Spleen (tissue), 11 donors: Measurements from ENCODE around the gene GAREM1. TPM values are rescaled to one million over a fixed set of nuclear protein-coding genes. Genes with fewer than 3 reads are reported as not detected.

Experiments
- DNase-seq: peaks from one replicate; pipeline ENCODE4 v3.0.0-alpha.2; 2020
- H3K27ac ChIP-seq, 8 donors: fragments of 200-600 bp; sonication (generic) in 7 of 8; 1 replicate in 4 of 8; 2 replicates in 4 of 8; pipeline versions ENCODE4 v1.5.0 to v1.8.0; 2016 to 2021; ENCODE audit warnings: inconsistent platforms in 4 of 8, mild to moderate bottlenecking in 4 of 8, moderate library complexity in 1 of 8
- H3K27me3 ChIP-seq, 7 donors: fragments of 200-600 bp; sonication (generic) in 6 of 7; replicated peaks in 1 of 7; 1 replicate in 4 of 7; 2 replicates in 3 of 7; pipeline versions ENCODE4 v1.5.0 to v1.8.0; 2016 to 2021; ENCODE audit warnings: inconsistent platforms in 3 of 7, mild to moderate bottlenecking in 1 of 7
- H3K36me3 ChIP-seq, 6 donors: fragments of 200-600 bp; sonication (generic) in 5 of 6; 1 replicate in 4 of 6; 2 replicates in 2 of 6; pipeline versions ENCODE4 v1.5.0 to v1.8.0; 2016 to 2021; ENCODE audit warnings: inconsistent platforms in 2 of 6
- H3K4me1 ChIP-seq, 6 donors: fragments of 200-600 bp; sonication (generic) in 5 of 6; 1 replicate in 3 of 6; 2 replicates in 3 of 6; pipeline versions ENCODE4 v1.5.0 to v1.8.0; 2016 to 2021; ENCODE audit warnings: inconsistent platforms in 3 of 6
- H3K4me3 ChIP-seq, 8 donors: fragments of 200-600 bp; sonication (generic) in 7 of 8; 1 replicate in 4 of 8; 2 replicates in 4 of 8; pipeline versions ENCODE4 v1.5.0 to v1.8.0; 2016 to 2021; ENCODE audit warnings: inconsistent platforms in 4 of 8, mild to moderate bottlenecking in 4 of 8, moderate library complexity in 2 of 8
- H3K9me3 ChIP-seq, 8 donors: fragments of 200-600 bp; sonication (generic) in 7 of 8; 1 replicate in 4 of 8; 2 replicates in 4 of 8; pipeline versions ENCODE4 v1.5.0 to v1.8.0; 2016 to 2021; ENCODE audit warnings: inconsistent platforms in 4 of 8
- POLR2A ChIP-seq, 3 donors: fragments of 450-650 bp; IDR thresholded peaks; one replicate each; pipeline ENCODE4 v1.5.1; 2017; ENCODE audit warnings: antibody characterized with exemption in 3 of 3, mild to moderate bottlenecking in 1 of 3
- POLR2AphosphoS5 ChIP-seq, 3 donors: sonication (generic); formaldehyde crosslinking; IDR thresholded peaks; one replicate each; pipeline ENCODE4 v1.5.1; 2017; ENCODE audit warnings: antibody characterized with exemption in 3 of 3
- WGBS, 5 donors: extraction: QIAGEN DNeasy Blood & Tissue Kit in 3 of 5; methylation state at CpG; one replicate each; pipeline versions ENCODE4 v1.1.5 to v1.1.7; 2013 to 2018; 5-methylcytosine and 5-hydroxymethylcytosine counted together
- intact Hi-C: fragments of 100-400 bp; cut with DNase I; formaldehyde crosslinking; loops from one replicate; pipeline ENCODE4 v1.15.0; 2023; ENCODE audit warnings: low total_unique reads
- polyA plus RNA-seq, 3 donors: library from polyadenylated mRNA; stranded (reverse); fragments of 200-250 nt; gene quantifications; one replicate each; pipeline ENCODE4 v1.2.1, GENCODE V29; 2013
- total RNA-seq, 7 donors: library from RNA; depleted of rRNA in 3 of 7; stranded (reverse); fragments of >200 nt in 3 of 7; fragmentation: NEBNext Ultra II Directional in 4 of 7; extraction: Animal tissue kit (Norgen Biotek cat#: 25700) in 4 of 7; gene quantifications; one replicate each; pipeline versions ENCODE4 v1.1.0 to v1.2.1, GENCODE V29; 2016 to 2021
- TF ChIP-seq, protein P1 (sequence below), 11 experiments: fragments of 200-600 bp in 7 of 11; fragments of 450-650 bp in 4 of 11; sonication (generic) in 4 of 11; IDR thresholded peaks in 8 of 11; conservative IDR thresholded peaks in 3 of 11; 1 replicate in 7 of 11; 2 replicates in 4 of 11; pipeline versions ENCODE4 v1.4.0 to v1.8.0; 2016 to 2021; ENCODE audit warnings: antibody characterized with exemption in 11 of 11, inconsistent platforms in 4 of 11, mild to moderate bottlenecking in 1 of 11
- donor health status: healthy with polysubstance abuse.
- donor health status: DM: no; HTN: no; CAD: no; lungs with moderate emphysema.
- donor health status: DM: no; HTN: no; CAD: no.
- donor health status: Bipolar disorder and iron deficiency.
- donor health status: healthy.
- donor health status: DM: no; HTN: no; CAD: no.
- donor health status: DM: yes; HTN: yes; CAD: no.

GAREM1 gene
- total and polyA plus RNA-seq, 10 donors: 0.20 to 8.2 (median 3.5) TPM

DNA sequence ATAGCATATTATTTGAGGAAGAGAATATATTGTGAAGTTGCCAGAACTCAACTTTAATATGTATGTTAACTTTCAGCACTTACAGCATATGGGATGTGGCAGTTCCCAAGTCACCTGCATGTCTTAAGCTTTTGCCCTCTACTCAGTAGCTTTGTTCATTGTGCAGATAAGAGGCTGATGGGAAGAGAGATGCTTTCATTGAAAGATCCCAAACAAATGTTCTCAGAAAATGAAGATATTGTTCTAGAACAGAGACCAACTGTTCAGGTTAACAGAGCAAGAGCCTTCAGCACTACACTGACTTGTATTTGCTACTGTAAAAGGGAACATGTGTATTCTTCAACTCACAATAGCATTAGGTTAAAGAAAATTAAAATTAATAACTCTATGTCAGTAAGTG lies 28.1 kb downstream of the GAREM1 start:
- no peaks in the 10 kb centered on the region for H3K4me1 ChIP-seq
- no peaks in the 10 kb centered on the region for H3K9me3 ChIP-seq
- H3K27ac ChIP-seq: no peak overlapping the region
- H3K4me3 ChIP-seq: no peak overlapping the region
- DNase-seq: no peak
- no peaks in the 10 kb centered on the region for H3K27me3 ChIP-seq
- TF ChIP-seq POLR2A (IDR thresholded peaks at IDR 0.05): no peak
- TF ChIP-seq, protein P1, sequence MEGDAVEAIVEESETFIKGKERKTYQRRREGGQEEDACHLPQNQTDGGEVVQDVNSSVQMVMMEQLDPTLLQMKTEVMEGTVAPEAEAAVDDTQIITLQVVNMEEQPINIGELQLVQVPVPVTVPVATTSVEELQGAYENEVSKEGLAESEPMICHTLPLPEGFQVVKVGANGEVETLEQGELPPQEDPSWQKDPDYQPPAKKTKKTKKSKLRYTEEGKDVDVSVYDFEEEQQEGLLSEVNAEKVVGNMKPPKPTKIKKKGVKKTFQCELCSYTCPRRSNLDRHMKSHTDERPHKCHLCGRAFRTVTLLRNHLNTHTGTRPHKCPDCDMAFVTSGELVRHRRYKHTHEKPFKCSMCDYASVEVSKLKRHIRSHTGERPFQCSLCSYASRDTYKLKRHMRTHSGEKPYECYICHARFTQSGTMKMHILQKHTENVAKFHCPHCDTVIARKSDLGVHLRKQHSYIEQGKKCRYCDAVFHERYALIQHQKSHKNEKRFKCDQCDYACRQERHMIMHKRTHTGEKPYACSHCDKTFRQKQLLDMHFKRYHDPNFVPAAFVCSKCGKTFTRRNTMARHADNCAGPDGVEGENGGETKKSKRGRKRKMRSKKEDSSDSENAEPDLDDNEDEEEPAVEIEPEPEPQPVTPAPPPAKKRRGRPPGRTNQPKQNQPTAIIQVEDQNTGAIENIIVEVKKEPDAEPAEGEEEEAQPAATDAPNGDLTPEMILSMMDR (IDR thresholded peaks at IDR 0.05 in 8 of 11, conservative IDR thresholded peaks at IDR 0.05 in 3 of 11): no peak
- no peak for TF ChIP-seq POLR2AphosphoS5 (IDR thresholded peaks at IDR 0.05)
- H3K36me3 ChIP-seq: no peaks in the 10 kb centered on the region
- intact Hi-C loops: no loop called here

DNA sequence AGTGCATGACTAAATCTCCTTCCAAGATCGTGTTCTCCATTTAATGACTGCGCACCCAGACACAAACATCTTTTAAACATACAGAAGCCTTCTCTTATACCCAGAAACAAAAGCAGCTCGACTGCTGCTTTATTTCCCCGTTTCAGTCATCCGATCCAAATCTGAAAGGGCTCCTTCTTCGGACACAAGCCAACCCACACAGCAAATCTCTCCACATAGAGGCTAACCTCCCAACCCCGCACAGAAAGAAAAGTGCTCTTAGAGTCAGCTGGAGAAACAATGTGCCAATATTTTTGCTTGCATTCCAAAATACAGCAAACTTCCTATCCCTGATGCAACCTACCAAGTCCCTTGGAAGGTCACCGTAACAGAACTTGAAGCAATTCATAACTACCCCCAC lies 29.1 kb downstream of the GAREM1 start:
- 74 to 89% (median 80%) methylated on average over 8 of the region's 8 CpGs for WGBS, 5 donors
- Histone ChIP-seq H3K4me1 (no peaks in the 10 kb centered on the region), H3K27me3 (no peaks in the 10 kb centered on the region), H3K27ac (no peak overlapping the region), H3K9me3 (no peaks in the 10 kb centered on the region), H3K4me3 (no peak overlapping the region), H3K36me3 (no peaks in the 10 kb centered on the region)
- no peak for DNase-seq
- intact Hi-C loops: no loop called here
- TF ChIP-seq POLR2A (IDR thresholded peaks at IDR 0.05): no peak
- TF ChIP-seq POLR2AphosphoS5 (IDR thresholded peaks at IDR 0.05): no peak
- TF ChIP-seq, protein P1 (IDR thresholded peaks at IDR 0.05 in 8 of 11, conservative IDR thresholded peaks at IDR 0.05 in 3 of 11): no peak

- intact Hi-C loops: no loop called here
- no peaks in the 10 kb centered on the region for H3K27me3 ChIP-seq
- 83 to 93% (median 88%) methylated on average over 4 of the region's 4 CpGs for WGBS, 5 donors
- H3K4me3 ChIP-seq: no peak overlapping the region
- no peak overlapping the region for H3K27ac ChIP-seq
- H3K36me3 ChIP-seq: no peaks in the 10 kb centered on the region
- no peaks in the 10 kb centered on the region for H3K9me3 ChIP-seq
- DNase-seq: no peak
- TF ChIP-seq, protein P1 (IDR thresholded peaks at IDR 0.05 in 8 of 11, conservative IDR thresholded peaks at IDR 0.05 in 3 of 11): no peak
- TF ChIP-seq POLR2AphosphoS5 (IDR thresholded peaks at IDR 0.05): no peak
- no peaks in the 10 kb centered on the region for H3K4me1 ChIP-seq
These were observed 30.2 kb downstream of the GAREM1 start for GRCh38 chr18:32440518-32440917.

- no peak for DNase-seq
- no peaks in the 10 kb centered on the region for H3K36me3 ChIP-seq
- 75 to 96% (median 88%) methylated on average over 1 of the region's 1 CpG for WGBS, 5 donors
- TF ChIP-seq, protein P1 (IDR thresholded peaks at IDR 0.05 in 8 of 11, conservative IDR thresholded peaks at IDR 0.05 in 3 of 11): no peak
- H3K9me3 ChIP-seq: no peaks in the 10 kb centered on the region
- H3K27me3 ChIP-seq: no peaks in the 10 kb centered on the region
- no peak overlapping the region for H3K27ac ChIP-seq
- H3K4me3 ChIP-seq: no peak overlapping the region
- intact Hi-C loops: no loop called here
- no peaks in the 10 kb centered on the region for H3K4me1 ChIP-seq
These were observed 30.9 kb downstream of the GAREM1 start for GRCh38 chr18:32439802-32440201.
